NCI-H1105 treated with DMSO at 0.1 percent for 48 hours (cell line): ENCODE results near the gene MRPL16.
A peak's percentile ranks its signal among the peaks of the same experiment; 100 is the strongest.
"Not testable (repeated sequence)": the region's sequence is repeated elsewhere in the genome, so short reads cannot be mapped to it uniquely, and the experiment has no call there.

ENCODE experiments used
- DNase-seq: peaks from one replicate; lab custom pipeline; 2025; lab: John Stamatoyannopoulos, UW

The MRPL16 gene

GRCh38 chr11:59810189-59810910, at the start of gene MRPL16:
Gene MRPL16, minus strand, starts transcription at chr11:59810778. Its CDS starts 120 bp downstream, at chr11:59810658.
- DNase-seq, result peak; percentile 82

DNA sequence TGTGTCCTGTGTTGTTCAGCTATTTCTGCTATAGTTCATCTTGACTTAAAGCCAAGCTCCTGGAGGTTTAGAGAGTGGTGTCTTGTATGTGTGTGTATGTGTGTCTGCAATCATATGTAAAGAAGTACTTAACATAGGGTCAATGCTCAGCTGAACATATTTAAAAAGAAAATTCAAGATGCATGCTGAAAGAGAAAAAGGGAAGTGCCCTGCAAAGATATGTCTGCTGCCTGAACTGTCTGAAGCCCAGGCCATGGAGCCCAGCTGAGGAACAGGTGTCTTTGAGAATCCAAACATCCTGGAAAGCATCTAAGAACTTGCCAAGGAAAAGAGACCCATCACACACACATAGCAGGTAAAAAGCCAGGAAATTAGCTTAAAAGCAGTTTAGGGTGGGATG, 49.1 kb upstream of the MRPL16 start:
- no peak for DNase-seq

DNA sequence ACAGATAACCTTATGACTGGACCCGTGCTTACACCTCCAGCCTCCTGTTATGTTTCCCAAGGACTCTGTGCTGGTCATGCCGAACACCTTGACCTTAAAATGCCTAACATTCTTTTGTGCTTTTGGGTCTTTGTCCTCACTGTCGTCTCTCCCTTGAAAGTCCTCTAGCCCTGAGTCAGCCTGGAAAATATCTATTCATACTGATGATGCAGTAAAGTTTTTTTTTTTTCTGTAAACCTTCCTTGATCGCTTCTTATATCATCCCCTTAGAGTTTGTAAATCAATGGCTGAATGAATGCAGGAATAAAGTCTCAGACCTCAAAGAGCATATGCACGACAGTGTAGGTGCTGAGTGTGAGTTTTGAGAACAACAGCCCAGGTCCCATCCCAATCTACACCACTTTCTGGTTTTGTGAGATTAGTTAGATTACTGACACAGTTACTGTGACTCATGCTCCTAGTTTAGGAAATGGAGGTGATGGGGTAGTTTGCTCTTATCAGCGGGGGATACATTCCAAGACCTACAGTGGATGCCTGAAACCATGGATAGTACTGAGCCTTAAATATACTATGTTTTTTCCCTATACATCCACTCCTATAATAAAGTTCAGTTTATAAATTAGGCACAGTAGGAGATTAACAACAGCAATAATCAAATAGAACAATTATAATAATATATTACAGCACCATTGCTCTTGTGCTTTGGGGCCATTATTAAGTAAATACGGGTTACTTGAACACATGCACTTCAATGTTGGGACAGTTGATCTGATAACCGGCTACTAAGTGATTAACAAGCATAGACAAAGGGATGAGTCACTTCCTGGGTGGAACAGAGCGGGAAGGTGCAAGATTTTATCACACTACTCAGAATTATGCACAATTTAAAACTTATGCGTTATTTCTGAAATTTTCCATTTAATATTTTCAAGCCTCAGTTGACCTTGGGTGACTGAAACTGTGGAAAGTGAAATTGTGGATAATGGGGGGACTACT, 47.2 kb upstream of the MRPL16 start:
- no peak for DNase-seq

GRCh38 chr11:59854871-59855270, 44.3 kb upstream of the MRPL16 start:
- no peak for DNase-seq

DNA sequence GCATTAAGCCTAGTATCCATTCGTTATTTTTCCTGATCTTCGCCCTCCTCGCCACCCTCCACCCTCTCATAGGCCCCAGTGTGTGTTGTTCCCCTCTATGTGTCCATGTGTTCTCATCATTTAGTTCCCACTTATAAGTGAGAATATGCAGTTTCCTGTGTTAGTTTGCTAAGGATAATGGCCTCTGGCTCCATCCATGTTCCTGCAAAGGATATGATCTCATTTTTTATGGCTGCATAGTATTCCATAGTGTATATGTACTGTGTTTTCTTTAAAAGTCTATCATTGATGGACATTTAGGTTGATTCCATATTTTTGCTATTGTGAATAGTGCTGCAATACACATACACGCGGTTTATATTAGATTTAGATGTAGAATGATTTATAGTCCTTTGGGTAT, 40.8 kb upstream of the MRPL16 start:
- not testable (repeated sequence) for DNase-seq

GRCh38 chr11:59849551-59849950, 39.0 kb upstream of the MRPL16 start:
- DNase-seq, result not testable (repeated sequence)

DNA sequence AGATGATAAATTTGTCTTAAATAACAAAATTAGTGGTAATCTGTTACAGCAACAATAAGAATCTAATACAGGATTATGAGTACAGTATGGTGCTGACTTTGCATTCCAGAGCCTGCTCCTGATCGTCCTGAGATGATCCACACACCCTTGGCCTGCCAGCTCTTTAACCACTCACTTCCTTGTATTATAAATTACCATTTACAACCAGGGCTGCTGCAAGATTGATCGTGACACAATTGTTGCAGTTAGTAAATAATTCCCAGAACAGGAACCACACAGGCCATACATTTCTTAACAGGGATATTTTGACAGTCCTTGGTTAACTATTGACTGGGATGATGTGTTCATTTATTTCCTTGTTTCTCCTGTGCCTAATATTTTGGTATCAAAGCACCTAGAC, 38.6 kb upstream of the MRPL16 start:
- DNase-seq, result no peak

DNA sequence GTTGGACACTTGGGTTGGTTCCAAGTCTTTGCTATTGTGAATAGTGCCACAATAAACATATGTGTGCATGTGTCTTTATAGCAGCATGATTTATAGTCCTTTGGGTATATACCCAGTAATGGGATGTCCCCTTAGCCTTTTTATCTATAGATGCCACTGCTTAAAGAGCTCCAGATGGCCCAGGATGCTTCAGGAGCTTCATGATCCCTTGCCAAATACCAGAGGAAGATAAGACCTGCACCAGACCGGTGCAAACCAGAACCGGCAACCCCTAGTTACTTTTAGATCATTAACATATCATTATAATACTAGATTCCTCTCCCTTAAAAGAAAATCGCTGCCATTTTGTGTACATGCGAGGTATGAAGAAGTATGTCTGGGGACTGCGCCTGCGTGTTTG, 37.9 kb upstream of the MRPL16 start:
- DNase-seq, result not testable (repeated sequence)

GRCh38 chr11:59847626-59848025, 37.0 kb upstream of the MRPL16 start:
- no peak for DNase-seq

GRCh38 chr11:59846556-59846955, 36.0 kb upstream of the MRPL16 start:
- DNase-seq, result no peak

GRCh38 chr11:59845399-59845798, 34.8 kb upstream of the MRPL16 start, which contains the start of gene CBLIF:
Gene CBLIF, minus strand, starts transcription at chr11:59845499. Its CDS starts 46 bp downstream, at chr11:59845453.
- DNase-seq, result no peak

GRCh38 chr11:59842316-59842715, 31.7 kb upstream of the MRPL16 start:
- DNase-seq, result no peak

DNA sequence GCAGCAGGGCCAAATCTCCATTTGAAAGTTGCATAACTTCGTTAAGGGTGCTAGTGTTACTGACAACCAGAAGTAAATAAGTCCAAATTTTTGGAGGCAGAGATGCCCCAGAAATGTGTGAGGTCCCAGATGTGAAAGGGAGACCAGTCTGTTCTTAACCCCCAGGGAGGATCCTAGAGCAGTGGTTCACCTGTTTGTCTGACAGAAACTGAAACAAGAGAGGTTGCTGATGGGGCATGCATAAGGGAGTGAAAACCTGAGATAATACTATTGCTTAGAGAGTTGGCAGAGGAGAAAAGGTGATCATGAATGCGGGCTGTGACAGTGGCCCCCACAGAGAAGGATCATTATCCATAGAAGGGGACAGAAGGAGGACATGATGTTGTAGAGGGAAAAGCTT, 30.9 kb upstream of the MRPL16 start:
- no peak for DNase-seq

DNA sequence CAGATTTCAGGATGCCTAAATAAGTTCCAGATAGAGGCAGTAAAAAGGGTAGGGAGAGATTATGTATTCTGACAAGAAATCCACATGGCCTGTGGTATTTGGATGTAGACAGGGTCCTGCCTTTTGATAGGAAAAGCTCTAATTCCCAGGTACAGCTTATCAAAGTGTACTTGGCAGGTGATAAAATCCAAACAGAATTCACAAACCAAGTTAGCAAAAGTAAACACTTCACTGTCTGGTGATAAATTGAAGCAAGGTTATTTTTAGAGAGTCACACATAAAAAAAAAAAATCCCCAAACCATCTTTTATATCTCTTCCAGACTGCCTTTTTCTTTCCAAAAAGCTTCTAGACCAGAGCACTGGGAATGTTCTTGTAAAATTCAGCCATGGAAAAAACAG, 29.0 kb upstream of the MRPL16 start:
- DNase-seq, result no peak

DNA sequence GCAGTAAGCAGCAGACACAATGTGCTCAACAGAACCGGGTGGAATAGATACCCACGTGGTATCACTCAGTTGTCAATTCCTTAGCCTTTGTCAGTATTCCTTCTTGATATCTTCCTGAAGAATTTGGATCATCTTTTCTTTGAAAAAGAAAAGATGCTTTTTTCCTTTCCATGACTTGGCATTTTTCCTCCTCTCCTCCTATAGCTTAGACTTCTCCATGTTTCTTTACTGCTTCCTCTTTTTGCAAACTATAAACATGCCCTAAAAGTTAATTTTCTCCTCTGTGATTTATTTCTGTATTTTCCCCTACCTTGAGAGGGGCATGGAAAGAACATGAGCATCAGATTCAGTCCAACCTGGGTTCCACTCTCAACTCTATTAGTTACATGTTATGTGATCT, 23.0 kb upstream of the MRPL16 start:
- no peak for DNase-seq

DNA sequence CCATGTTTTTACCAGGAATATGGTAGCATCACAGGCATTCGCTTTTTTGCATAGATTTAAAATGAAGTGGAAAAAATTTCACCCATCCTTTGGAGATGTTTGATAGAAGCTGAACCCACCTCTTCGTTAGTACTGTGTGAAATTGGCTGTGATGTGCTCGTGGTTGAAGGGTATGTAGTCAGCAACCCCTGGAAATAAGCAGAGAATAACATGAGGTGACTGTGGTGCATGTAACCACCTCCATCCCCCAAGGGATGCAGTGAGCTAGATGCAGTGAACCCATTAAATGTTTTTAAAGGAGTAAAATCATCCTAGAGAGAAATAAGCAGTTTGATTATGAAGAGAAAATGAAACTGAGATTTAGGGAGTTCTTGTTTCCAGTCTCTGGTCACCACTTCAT, 18.8 kb upstream of the MRPL16 start:
- DNase-seq, result no peak

GRCh38 chr11:59822989-59823566, 12.5 kb upstream of the MRPL16 start:
- peak; percentile 73 for DNase-seq

- DNase-seq, result no peak
Measured at GRCh38 chr11:59818572-59818971, 8.0 kb upstream of the MRPL16 start.

- DNase-seq, result not testable (repeated sequence)
Measured at GRCh38 chr11:59816434-59816833, 5.9 kb upstream of the MRPL16 start.

- DNase-seq, result no peak
Measured at GRCh38 chr11:59815754-59816153, 5.2 kb upstream of the MRPL16 start.

GRCh38 chr11:59814021-59814420, 3.4 kb upstream of the MRPL16 start:
- DNase-seq, result no peak

GRCh38 chr11:59813364-59813763, 2.8 kb upstream of the MRPL16 start:
- DNase-seq, result no peak

GRCh38 chr11:59812220-59812619, 1.6 kb upstream of the MRPL16 start:
- no peak for DNase-seq
